Measurements from ENCODE around the gene IL20RA. TPM values are rescaled to one million over a fixed set of nuclear protein-coding genes. Genes with fewer than 3 reads are reported as not detected.

Gene IL20RA
- total and polyA plus RNA-seq, 2 of the 8 experiments (the other 6 are each of a cell fraction or from before 2014, with no cell fraction given) = 1.3 to 1.7 TPM

DNA sequence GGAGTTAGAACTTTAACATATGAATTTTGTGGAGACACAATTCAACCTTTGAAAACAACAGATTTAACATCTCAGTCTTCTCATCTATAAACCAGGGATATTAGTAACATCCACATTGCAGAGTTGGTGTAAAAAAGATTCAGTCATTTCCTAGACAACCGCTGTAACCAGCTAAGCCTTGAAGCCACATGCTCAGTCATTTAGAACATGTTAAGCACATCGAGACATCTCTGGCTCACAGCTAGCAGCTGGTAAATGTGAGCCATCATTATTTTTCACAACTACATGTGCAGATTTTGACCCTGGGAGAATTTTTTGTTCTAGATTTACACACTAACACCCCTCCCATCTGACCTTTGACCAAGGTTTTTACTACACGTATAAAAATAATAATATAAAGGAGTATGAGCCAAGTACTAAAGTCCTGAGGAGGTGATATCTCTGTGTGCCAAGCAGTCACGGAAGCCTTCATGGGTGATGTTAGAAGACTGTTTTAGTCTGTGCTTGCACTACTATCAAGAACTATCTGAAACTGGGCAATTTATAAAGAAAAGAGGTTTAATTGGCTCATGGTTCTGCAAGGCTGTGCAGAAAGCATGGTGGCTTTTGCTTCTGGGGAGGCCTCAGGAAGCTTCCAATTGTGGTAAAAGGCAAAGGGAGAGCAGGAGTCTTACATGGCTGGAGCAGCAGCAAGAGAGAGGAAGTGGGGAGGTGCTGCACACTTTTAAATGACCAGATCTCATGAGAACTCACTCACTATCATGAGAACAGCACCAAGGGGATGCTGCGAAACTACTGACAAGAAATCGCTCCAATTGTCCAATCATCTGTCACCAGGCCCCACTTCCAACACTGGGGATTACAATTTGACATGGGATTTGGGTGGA is 48.7 kb upstream of the IL20RA start (continued):
- TF ChIP-seq SIX5 (IDR thresholded peaks at IDR 0.05; ENCODE audit: low read depth, low read length) (no peak), POLR2AphosphoS5 (IDR thresholded peaks at IDR 0.05; ENCODE audit: low read depth, low read length) (no peak), BACH1 (IDR thresholded peaks at IDR 0.05; ENCODE audit: low read length) (no peak), GTF2F1 (IDR thresholded peaks at IDR 0.05; ENCODE audit: borderline replicate concordance, low read depth, low read length) (no peak), SP1 (IDR thresholded peaks at IDR 0.05; ENCODE audit: low read depth, low read length) (no peak), CTBP2 (IDR thresholded peaks at IDR 0.05; ENCODE audit: borderline replicate concordance, insufficient read depth, insufficient read length, low read length) (no peak), PHF8 (conservative IDR thresholded peaks at IDR 0.05; ENCODE audit: low read depth, low read length) (no peak), CBX5 (IDR thresholded peaks at IDR 0.05; ENCODE audit: low read depth, low read length) (no peak), POU5F1 (IDR thresholded peaks at IDR 0.05; ENCODE audit: low read depth, low read length) (no peak), NANOG (IDR thresholded peaks at IDR 0.05; ENCODE audit: insufficient read depth, low read depth, low read length, poor library complexity, severe bottlenecking) (no peak), JUND (IDR thresholded peaks at IDR 0.05; ENCODE audit: low read length) (no peak)
- TF ChIP-seq, protein P1, sequence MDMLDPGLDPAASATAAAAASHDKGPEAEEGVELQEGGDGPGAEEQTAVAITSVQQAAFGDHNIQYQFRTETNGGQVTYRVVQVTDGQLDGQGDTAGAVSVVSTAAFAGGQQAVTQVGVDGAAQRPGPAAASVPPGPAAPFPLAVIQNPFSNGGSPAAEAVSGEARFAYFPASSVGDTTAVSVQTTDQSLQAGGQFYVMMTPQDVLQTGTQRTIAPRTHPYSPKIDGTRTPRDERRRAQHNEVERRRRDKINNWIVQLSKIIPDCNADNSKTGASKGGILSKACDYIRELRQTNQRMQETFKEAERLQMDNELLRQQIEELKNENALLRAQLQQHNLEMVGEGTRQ (IDR thresholded peaks at IDR 0.05; ENCODE audit: low read length) = no peak
